Activated T-helper 1 cell treated with anti-CD3 and anti-CD28 coated beads, Interleukin-12 subunit alpha, Interleukin-12 subunit beta, Interleukin-2, Interleukin-4 antibody, amounts not matched to agents 30 ng/mL and 10 ng/mL and 1 ng/mL, durations not matched to agents 14 hours and 24 hours and 36 hours (primary cell): Measurements from ENCODE around the gene HS3ST4. TPM values are rescaled to one million over a fixed set of nuclear protein-coding genes. Genes with fewer than 3 reads are reported as not detected.

Source experiments
- DNase-seq: peaks from one replicate; pipeline ENCODE4 v3.0.0; 2021; ENCODE audit warnings: low spot score
- H3K27ac Mint-ChIP-seq: one replicate; pipeline ENCODE4 v1.8.0; 2021; ENCODE audit warnings: mild to moderate bottlenecking, mixed read lengths
- H3K27me3 Mint-ChIP-seq: one replicate; pipeline ENCODE4 v1.8.0; 2022; ENCODE audit warnings: mild to moderate bottlenecking, moderate library complexity, mixed read lengths; ENCODE audit not compliant: insufficient read depth
- H3K36me3 Mint-ChIP-seq: one replicate; pipeline ENCODE4 v1.8.0; 2021; ENCODE audit warnings: low read depth, mixed read lengths
- H3K4me1 Mint-ChIP-seq: one replicate; pipeline ENCODE4 v1.8.0; 2021; ENCODE audit warnings: low read depth, mixed read lengths
- H3K4me3 Mint-ChIP-seq: one replicate; pipeline ENCODE4 v1.8.0; 2021; ENCODE audit warnings: mild to moderate bottlenecking, moderate library complexity, mixed read lengths
- H3K9me3 Mint-ChIP-seq: one replicate; pipeline ENCODE4 v1.8.0; 2021; ENCODE audit warnings: mixed read lengths
- intact Hi-C: fragments of 100-400 bp; cut with micrococcal nuclease; formaldehyde crosslinking; loops from one replicate; pipeline ENCODE4 v1.15.1; 2024
- total RNA-seq: library from RNA; stranded (reverse); gene quantifications from 2 replicates; pipeline ENCODE4 v1.2.3, GENCODE V29; 2022

The HS3ST4 gene
- total RNA-seq, 1 donor from 2014 or later = not detected

- no peak for DNase-seq
- intact Hi-C loops = no loop called here
- no peaks in the 10 kb centered on the region for H3K4me1 Mint-ChIP-seq
- no peaks in the 10 kb centered on the region for H3K36me3 Mint-ChIP-seq
- H3K4me3 Mint-ChIP-seq = no peak overlapping the region
- H3K27me3 Mint-ChIP-seq = no peaks in the 10 kb centered on the region
- no peaks in the 10 kb centered on the region for H3K9me3 Mint-ChIP-seq
- H3K27ac Mint-ChIP-seq = no peak overlapping the region
Measured at GRCh38 chr16:26134588-26134987, 442.8 kb downstream of the HS3ST4 start.

- Mint-ChIP-seq H3K4me1 (no peaks in the 10 kb centered on the region), H3K4me3 (no peak overlapping the region), H3K9me3 (no peaks in the 10 kb centered on the region), H3K27me3 (no peaks in the 10 kb centered on the region), H3K36me3 (no peaks in the 10 kb centered on the region), H3K27ac (no peak overlapping the region)
- DNase-seq = no peak
- intact Hi-C loops = no loop called here
Measured at GRCh38 chr16:26137956-26138355, 446.2 kb downstream of the HS3ST4 start.

GRCh38 chr16:26139091-26139490 lies 447.3 kb downstream of the HS3ST4 start:
- no peak overlapping the region for H3K27ac Mint-ChIP-seq
- no peaks in the 10 kb centered on the region for H3K36me3 Mint-ChIP-seq
- intact Hi-C loops = no loop called here

GRCh38 chr16:26139884-26140283 lies 448.1 kb downstream of the HS3ST4 start:
- H3K27ac Mint-ChIP-seq = no peak overlapping the region
- DNase-seq = no peak
- H3K4me3 Mint-ChIP-seq = no peak overlapping the region
- intact Hi-C loops = no loop called here
- no peaks in the 10 kb centered on the region for H3K36me3 Mint-ChIP-seq
- H3K4me1 Mint-ChIP-seq = no peaks in the 10 kb centered on the region
- H3K9me3 Mint-ChIP-seq = no peaks in the 10 kb centered on the region
- H3K27me3 Mint-ChIP-seq = no peaks in the 10 kb centered on the region

More at GRCh38 chr16:26139091-26139490, 447.3 kb downstream of the HS3ST4 start:
- H3K27me3 Mint-ChIP-seq = no peaks in the 10 kb centered on the region
- H3K4me3 Mint-ChIP-seq = no peak overlapping the region
- H3K4me1 Mint-ChIP-seq = no peaks in the 10 kb centered on the region
- DNase-seq = no peak
- no peaks in the 10 kb centered on the region for H3K9me3 Mint-ChIP-seq

DNA sequence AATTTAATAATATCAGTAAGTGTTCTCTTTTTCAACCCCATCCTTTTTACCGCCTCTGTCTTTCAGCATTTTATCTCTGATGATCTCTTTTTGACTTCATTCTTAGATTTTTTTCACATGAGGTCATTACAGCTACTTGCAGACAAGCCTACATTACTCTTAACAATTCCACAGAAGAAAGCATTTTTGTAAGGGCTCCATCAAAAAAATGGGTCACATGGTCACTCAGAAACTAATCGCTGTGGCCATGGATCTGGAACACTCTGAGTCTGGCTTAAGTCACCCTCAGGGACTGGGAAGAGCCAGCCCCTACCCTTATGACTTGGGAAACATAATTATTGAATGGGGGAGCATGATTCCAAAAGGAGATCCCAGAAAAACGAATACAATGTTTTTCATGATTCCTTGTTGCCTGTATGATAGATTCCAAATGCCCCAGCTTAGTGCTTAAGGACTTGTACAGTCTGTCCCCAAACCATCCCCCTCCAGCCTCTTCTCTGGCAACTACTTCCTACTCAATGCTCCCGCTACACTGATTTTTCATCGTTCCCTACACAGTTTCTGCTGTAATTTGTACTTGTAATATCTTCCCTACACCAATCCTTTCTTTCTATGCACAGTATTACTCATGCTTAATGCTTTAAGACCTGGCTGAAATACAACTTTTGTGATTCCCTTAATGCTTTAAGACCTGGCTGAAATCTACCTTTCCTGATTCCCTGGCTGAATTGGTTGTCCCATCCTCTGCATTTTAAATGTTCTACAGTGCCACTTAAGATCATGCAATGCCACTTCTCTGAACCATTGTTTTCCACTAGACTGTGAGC lies 457.8 kb downstream of the HS3ST4 start:
- DNase-seq = no peak
- no peaks in the 10 kb centered on the region for H3K4me1 Mint-ChIP-seq
- H3K36me3 Mint-ChIP-seq = no peaks in the 10 kb centered on the region
- no peaks in the 10 kb centered on the region for H3K27me3 Mint-ChIP-seq
- no peak overlapping the region for H3K27ac Mint-ChIP-seq
- H3K4me3 Mint-ChIP-seq = no peak overlapping the region
- intact Hi-C loops = no loop called here
- no peaks in the 10 kb centered on the region for H3K9me3 Mint-ChIP-seq

GRCh38 chr16:26155221-26155620 lies 463.5 kb downstream of the HS3ST4 start:
- DNase-seq = no peak
- H3K27ac Mint-ChIP-seq = no peak overlapping the region
- no peak overlapping the region for H3K4me3 Mint-ChIP-seq
- no peaks in the 10 kb centered on the region for H3K9me3 Mint-ChIP-seq
- H3K36me3 Mint-ChIP-seq = no peaks in the 10 kb centered on the region
- no peaks in the 10 kb centered on the region for H3K27me3 Mint-ChIP-seq
- intact Hi-C loops = no loop called here
- H3K4me1 Mint-ChIP-seq = no peaks in the 10 kb centered on the region

DNA sequence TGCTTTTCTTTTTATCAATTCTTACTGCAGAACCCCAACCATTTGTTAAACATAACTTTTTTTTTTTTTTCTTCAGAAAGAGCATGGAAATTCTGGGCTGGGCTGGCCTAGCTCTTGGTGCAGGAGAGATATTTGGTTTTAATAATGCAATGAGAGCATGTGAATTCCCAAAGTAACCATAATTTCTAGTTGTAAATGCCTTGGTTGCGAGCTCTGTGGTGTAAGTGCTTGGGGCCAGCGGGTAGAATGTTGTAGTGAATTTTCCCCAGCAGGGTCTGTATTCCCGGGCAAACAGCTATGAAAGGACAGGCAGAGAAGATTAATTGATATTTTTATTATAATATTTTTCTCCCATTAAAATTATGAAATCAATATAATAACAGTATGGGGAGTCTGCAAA lies 465.6 kb downstream of the HS3ST4 start:
- Mint-ChIP-seq H3K27ac (no peak overlapping the region), H3K27me3 (no peaks in the 10 kb centered on the region), H3K36me3 (no peaks in the 10 kb centered on the region), H3K4me3 (no peak overlapping the region), H3K9me3 (no peaks in the 10 kb centered on the region), H3K4me1 (no peaks in the 10 kb centered on the region)
- intact Hi-C loops = no loop called here
- DNase-seq = no peak

DNA sequence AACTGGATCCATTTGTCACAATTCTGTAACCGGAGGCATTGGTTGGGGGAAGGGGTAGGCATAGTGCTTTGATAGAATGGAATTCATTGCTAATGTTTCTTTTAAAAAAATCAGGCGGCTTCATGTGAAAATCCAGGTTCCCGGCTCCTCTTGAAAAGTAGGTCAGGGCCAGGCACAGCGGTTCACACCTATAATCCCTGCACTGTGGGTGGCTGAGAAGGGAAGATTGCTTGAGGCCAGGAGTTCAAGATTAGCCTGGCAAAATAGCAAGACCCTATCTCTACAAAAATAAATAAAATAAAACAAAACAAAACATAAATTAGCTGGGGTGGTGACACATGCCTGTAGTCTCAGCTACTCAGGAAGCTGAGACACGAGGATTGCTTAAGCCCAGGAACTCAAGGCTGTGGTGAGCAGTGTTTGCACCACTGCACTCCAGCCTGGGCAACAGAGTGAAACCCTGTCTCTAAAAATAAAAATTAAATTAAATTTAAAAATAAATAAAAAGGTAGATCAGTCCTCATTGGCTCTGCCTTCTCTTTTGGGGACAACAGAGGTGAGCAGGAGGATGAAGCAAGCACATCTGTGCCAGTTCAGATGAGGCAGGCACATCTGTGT lies 466.5 kb downstream of the HS3ST4 start:
- Mint-ChIP-seq H3K9me3 (no peaks in the 10 kb centered on the region), H3K36me3 (no peaks in the 10 kb centered on the region), H3K27ac (no peak overlapping the region), H3K27me3 (no peaks in the 10 kb centered on the region), H3K4me1 (no peaks in the 10 kb centered on the region), H3K4me3 (no peak overlapping the region)
- DNase-seq = no peak
- intact Hi-C loops = no loop called here

GRCh38 chr16:26161461-26162180 lies 469.9 kb downstream of the HS3ST4 start:
- H3K27me3 Mint-ChIP-seq = no peaks in the 10 kb centered on the region
- DNase-seq = no peak
- H3K9me3 Mint-ChIP-seq = no peaks in the 10 kb centered on the region
- no peak overlapping the region for H3K27ac Mint-ChIP-seq
- no peaks in the 10 kb centered on the region for H3K4me1 Mint-ChIP-seq
- no peaks in the 10 kb centered on the region for H3K36me3 Mint-ChIP-seq
- no peak overlapping the region for H3K4me3 Mint-ChIP-seq
- intact Hi-C loops = no loop called here

DNA sequence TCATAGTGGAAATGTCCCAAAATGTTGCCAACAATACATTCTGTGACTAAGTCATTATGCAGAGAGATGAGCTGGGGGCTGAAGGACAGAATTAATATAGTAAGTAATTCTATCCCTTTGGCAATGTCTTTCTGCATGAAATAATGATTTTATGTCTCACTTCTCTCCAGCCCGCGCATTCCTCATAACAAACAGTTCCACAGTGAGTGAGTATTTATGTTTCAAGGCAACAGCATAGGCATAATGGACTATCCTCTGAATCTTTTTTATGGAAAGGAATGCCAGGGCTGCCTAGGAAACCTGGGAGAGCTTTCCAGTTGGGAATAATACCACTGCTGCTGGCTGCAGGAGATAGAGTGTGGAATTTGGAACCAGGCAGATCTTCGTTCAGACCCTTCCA lies 477.7 kb downstream of the HS3ST4 start:
- Mint-ChIP-seq H3K9me3 (no peaks in the 10 kb centered on the region), H3K27ac (no peak overlapping the region), H3K27me3 (peaks cover 2% of the 10 kb centered on the region), H3K4me3 (no peak overlapping the region), H3K4me1 (no peaks in the 10 kb centered on the region), H3K36me3 (no peaks in the 10 kb centered on the region)
- intact Hi-C loops = no loop called here
- no peak for DNase-seq

- no peak for DNase-seq
- intact Hi-C loops = no loop called here
- Mint-ChIP-seq H3K36me3 (no peaks in the 10 kb centered on the region), H3K27me3 (peaks cover 4% of the 10 kb centered on the region), H3K4me1 (no peaks in the 10 kb centered on the region), H3K4me3 (no peak overlapping the region), H3K27ac (no peak overlapping the region), H3K9me3 (no peaks in the 10 kb centered on the region)
Measured at GRCh38 chr16:26175944-26176343, 484.2 kb downstream of the HS3ST4 start.

DNA sequence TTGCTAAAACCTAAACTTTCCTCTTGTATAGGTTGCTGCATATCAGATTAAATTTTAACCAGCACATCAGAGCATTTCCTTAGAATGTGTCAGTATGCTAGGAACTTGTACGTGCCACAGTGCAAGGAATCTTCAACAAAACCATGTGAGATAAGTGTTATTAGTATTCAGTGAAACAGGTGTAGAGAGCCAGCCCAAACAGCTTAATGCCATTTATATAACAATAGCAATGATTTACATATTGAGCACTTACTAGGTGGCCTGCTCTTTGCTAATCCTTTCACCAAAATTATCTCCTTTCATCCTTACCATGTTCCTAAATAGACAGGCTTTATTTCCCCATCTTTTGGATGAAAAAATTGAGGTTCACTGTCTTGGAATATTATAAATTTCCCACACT lies 485.7 kb downstream of the HS3ST4 start:
- no peak overlapping the region for H3K4me3 Mint-ChIP-seq
- H3K9me3 Mint-ChIP-seq = no peaks in the 10 kb centered on the region
- no peaks in the 10 kb centered on the region for H3K36me3 Mint-ChIP-seq
- intact Hi-C loops = no loop called here
- H3K4me1 Mint-ChIP-seq = no peaks in the 10 kb centered on the region
- DNase-seq = no peak
- H3K27me3 Mint-ChIP-seq = peaks cover 4% of the 10 kb centered on the region
- no peak overlapping the region for H3K27ac Mint-ChIP-seq

DNA sequence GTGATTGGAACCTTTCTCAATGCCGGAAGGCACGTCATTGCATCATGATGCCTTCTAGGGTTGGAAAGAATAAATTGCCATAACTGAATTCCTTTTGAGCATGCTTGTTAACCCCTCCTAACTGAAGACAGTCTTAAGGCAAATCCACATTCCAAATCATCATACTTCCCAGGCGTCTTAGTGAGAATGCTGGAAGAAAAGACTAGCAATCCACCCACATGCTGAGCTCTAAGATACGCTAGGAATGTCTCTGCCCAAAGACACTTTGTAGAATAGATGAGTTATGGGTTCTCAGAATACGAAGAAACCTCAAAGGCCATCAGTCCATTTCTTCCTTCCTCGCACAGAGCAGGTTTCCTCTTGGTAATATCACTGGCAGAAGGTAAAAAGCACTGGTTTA lies 486.5 kb downstream of the HS3ST4 start:
- Mint-ChIP-seq H3K9me3 (no peaks in the 10 kb centered on the region), H3K27me3 (peaks cover 4% of the 10 kb centered on the region), H3K27ac (no peak overlapping the region), H3K36me3 (no peaks in the 10 kb centered on the region), H3K4me3 (no peak overlapping the region), H3K4me1 (no peaks in the 10 kb centered on the region)
- intact Hi-C loops = no loop called here
- DNase-seq = no peak
